SW480 (cell line): ENCODE measurements around the gene UBE2Q1.

Source experiments
- DNase-seq: peaks from one replicate; pipeline ENCODE4 v3.0.0-alpha.2; 2016; ENCODE audit warnings: low spot score

UBE2Q1 gene

GRCh38 chr1:154502744-154503115 lies 55.7 kb downstream of the UBE2Q1 start:
- no peak for DNase-seq

GRCh38 chr1:154502066-154502743 lies 56.3 kb downstream of the UBE2Q1 start, which contains the start of the genes SHE and TDRD10:
Gene SHE (minus strand): TSS chr1:154502412. CDS start chr1:154502026, 386 bp downstream.
Gene TDRD10 (plus strand): TSS chr1:154502219. CDS start chr1:154506904, 4,685 bp downstream.
- no peak for DNase-seq

GRCh38 chr1:154501423-154502065 lies 56.9 kb downstream of the UBE2Q1 start:
- DNase-seq = no peak

GRCh38 chr1:154500533-154500932 lies 57.9 kb downstream of the UBE2Q1 start:
- no peak for DNase-seq

GRCh38 chr1:154499446-154499845 lies 59.0 kb downstream of the UBE2Q1 start:
- DNase-seq = no peak
